Measurements from ENCODE around the gene EFCC1.

EFCC1 gene, protein sequence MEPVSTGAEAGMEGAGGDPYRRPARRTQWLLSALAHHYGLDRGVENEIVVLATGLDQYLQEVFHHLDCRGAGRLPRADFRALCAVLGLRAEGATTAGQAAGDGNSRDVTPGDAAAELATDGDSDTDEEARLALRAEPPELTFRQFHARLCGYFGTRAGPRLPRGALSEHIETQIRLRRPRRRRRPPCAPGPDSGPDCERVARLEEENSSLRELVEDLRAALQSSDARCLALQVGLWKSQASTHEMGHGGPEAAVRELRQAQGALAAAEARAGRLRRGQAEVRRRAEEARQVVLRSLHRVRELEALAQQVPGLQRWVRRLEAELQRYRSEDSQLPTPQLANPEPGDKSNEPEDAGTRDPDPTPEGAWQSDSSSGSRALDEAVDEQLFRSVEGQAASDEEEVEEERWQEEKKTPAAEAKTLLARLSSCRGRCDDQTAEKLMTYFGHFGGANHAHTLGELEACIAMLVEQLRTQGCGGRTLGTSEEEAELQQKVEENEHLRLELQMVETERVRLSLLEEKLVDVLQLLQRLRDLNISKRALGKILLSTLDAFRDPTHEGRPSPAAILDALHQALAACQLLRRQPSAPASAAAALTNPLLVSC

GRCh38 chr3:129001101-129001805 lies at the start of gene EFCC1:
Gene EFCC1 (plus strand): TSS chr3:129001304. CDS start chr3:129001629, 325 bp downstream.
- no peak within 1 kb of the TSS for H3K27ac ChIP-seq
- no peak for DNase-seq (ENCODE audit: low spot score)
- ChIA-PET POLR2A (ENCODE audit: low non-redundant PET) (no interaction called here), CTCF (interaction anchor here (0.7 to 1.1 kb wide), 2 partner anchors 26 to 390 kb away, joined by 3 read pairs; no protein-coding TSS in a partner anchor)
- TF ChIP-seq, protein P1, sequence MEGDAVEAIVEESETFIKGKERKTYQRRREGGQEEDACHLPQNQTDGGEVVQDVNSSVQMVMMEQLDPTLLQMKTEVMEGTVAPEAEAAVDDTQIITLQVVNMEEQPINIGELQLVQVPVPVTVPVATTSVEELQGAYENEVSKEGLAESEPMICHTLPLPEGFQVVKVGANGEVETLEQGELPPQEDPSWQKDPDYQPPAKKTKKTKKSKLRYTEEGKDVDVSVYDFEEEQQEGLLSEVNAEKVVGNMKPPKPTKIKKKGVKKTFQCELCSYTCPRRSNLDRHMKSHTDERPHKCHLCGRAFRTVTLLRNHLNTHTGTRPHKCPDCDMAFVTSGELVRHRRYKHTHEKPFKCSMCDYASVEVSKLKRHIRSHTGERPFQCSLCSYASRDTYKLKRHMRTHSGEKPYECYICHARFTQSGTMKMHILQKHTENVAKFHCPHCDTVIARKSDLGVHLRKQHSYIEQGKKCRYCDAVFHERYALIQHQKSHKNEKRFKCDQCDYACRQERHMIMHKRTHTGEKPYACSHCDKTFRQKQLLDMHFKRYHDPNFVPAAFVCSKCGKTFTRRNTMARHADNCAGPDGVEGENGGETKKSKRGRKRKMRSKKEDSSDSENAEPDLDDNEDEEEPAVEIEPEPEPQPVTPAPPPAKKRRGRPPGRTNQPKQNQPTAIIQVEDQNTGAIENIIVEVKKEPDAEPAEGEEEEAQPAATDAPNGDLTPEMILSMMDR (conservative IDR thresholded peaks at IDR 0.05; ENCODE audit: low read depth) = no peak

DNA sequence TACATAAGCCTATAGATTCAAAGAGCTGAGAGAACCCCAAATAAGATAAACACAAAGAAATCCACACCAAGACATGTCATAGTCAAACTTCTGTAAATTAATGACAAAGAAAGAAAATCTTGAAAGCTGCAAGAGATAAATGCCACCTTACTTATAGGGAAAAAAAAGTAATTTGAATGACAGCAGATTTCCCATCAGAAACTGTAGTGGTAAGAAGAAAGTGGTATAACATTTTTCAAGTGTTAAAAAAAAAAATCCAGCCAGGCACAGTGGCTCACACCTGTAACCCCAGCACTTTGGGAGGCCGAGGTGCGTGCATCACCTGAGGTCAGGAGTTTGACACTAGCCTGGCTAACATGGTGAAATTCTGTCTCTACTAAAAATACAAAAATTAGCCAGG lies 44.7 kb upstream of the EFCC1 start:
- ChIA-PET CTCF (no interaction called here), POLR2A (ENCODE audit: low non-redundant PET) (no interaction called here)
- no peak overlapping the region for H3K27ac ChIP-seq
- TF ChIP-seq, protein P1 (conservative IDR thresholded peaks at IDR 0.05; ENCODE audit: low read depth) = no peak
- no peak for DNase-seq (ENCODE audit: low spot score)

GRCh38 chr3:128965280-128965679 lies 35.8 kb upstream of the EFCC1 start:
- ChIA-PET POLR2A (ENCODE audit: low non-redundant PET) (no interaction called here), CTCF (interaction anchor here (0.6 kb wide), 1 partner anchor 144 kb away, joined by 7 read pairs; no protein-coding TSS in a partner anchor)
- TF ChIP-seq, protein P1 (conservative IDR thresholded peaks at IDR 0.05; ENCODE audit: low read depth) = no peak
- no peak overlapping the region for H3K27ac ChIP-seq
- no peak for DNase-seq (ENCODE audit: low spot score)

GRCh38 chr3:128965818-128966217 lies 35.3 kb upstream of the EFCC1 start:
- ChIA-PET CTCF (interaction anchor here (0.6 kb wide), 1 partner anchor 143 kb away, joined by 7 read pairs; no protein-coding TSS in a partner anchor), POLR2A (ENCODE audit: low non-redundant PET) (no interaction called here)
- peak; percentile 25 for DNase-seq (ENCODE audit: low spot score)
- H3K27ac ChIP-seq = no peak overlapping the region
- TF ChIP-seq, protein P1 (conservative IDR thresholded peaks at IDR 0.05; ENCODE audit: low read depth) = no peak

DNA sequence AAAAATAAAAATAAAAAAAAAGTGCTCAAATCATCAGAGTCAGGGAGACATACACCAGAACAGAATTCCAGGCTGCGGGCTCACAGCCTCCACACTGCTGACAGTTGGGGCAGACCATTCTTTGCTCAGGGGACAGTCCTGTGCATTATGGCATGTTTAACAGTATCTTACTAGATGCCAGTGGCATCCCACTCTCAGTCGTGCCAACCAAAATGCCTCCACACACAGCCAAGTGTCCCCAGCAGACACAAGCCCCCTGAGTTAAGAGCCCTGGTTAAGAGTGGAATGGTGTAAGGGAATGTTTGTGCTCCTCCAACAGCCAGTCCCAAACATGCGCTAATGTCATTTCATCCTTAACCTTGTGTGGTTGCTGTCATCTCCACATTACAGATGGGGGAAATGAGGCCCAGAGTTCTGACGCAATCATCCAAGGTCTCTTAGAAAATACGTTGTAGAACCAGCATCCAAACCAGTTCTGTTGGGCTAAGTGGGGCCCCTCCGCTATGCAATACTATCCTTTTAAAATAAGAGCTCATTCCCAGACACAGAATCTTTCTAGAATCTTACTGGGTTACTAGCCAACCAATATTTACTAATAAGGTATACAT lies 33.3 kb upstream of the EFCC1 start:
- ChIA-PET POLR2A (ENCODE audit: low non-redundant PET) (no interaction called here), CTCF (interaction anchor here (0.6 to 1.1 kb wide), 3 partner anchors 13 to 86 kb away, joined by 3 to 7 read pairs (median 4); no protein-coding TSS in a partner anchor)
- no peak overlapping the region for H3K27ac ChIP-seq
- TF ChIP-seq, protein P1 (conservative IDR thresholded peaks at IDR 0.05; ENCODE audit: low read depth) = no peak
- DNase-seq (ENCODE audit: low spot score) = no peak
